GM12878 (cell line): ENCODE results near the gene PPM1E. TPM values are rescaled to one million over a fixed set of nuclear protein-coding genes. Genes with fewer than 3 reads are reported as not detected.
A peak's percentile ranks its signal among the peaks of the same experiment; 100 is the strongest.

Source experiments
- ATAC-seq: fragments of 200-7000 bp; cut with Tn5 transposase; 3 replicates; pipeline ENCODE4 v1.9.1; 2020; ENCODE audit warnings: mild to moderate bottlenecking, moderate library complexity
- BruUV-seq: library from RNA; stranded (reverse); fragments of 400-500 nt; replicated peaks from 2 replicates; lab custom pipeline; 2021; lab: Mats Ljungman, UMichigan
- CTCF ChIA-PET: fragments of 300-600 bp; sonication (Branson Sonifier 250); formaldehyde crosslinking; extraction: SDS; loops from one replicate; lab custom pipeline; 2021; ENCODE audit warnings: inconsistent platforms; lab: Yijun Ruan, JAX
- POLR2A ChIA-PET: fragments of 350-600 bp; formaldehyde crosslinking; extraction: SDS; loops from one replicate; lab custom pipeline; 2021; ENCODE audit warnings: inconsistent platforms; lab: Charles Lee
- RAD21 ChIA-PET: fragments of 300-600 bp; sonication (Branson Sonifier 250); formaldehyde crosslinking; loops from one replicate; lab custom pipeline; 2023; ENCODE audit warnings: antibody characterized with exemption; ENCODE audit not compliant: unreplicated experiment; lab: Charles Lee
- SMC1A ChIA-PET: fragments of 300-600 bp; sonication (Branson Sonifier 250); formaldehyde crosslinking; loops from one replicate; lab custom pipeline; 2023; ENCODE audit not compliant: unreplicated experiment, uncharacterized antibody; lab: Charles Lee
- DNase-seq: peaks from one replicate; pipeline ENCODE4 v3.0.0-alpha.2; 2011; ENCODE audit warnings: low read depth, low spot score
- FAIRE-seq: peaks from 3 replicates; lab custom pipeline; 2011; peaks lifted over from hg19 to GRCh38; lab: Jason Lieb, UNC
- H2AFZ ChIP-seq: 2 replicates; pipeline ENCODE4 v1.6.0; 2011; ENCODE audit warnings: low read depth, low read length, control low read depth; ENCODE audit not compliant: control insufficient read depth
- H3K27ac ChIP-seq: 2 replicates; pipeline ENCODE4 v1.5.1; 2011; ENCODE audit warnings: control low read depth; ENCODE audit not compliant: control insufficient read depth, insufficient read depth
- H3K27me3 ChIP-seq, 2 experiments: replicated peaks in 1 of 2; 2 replicates each; pipeline versions ENCODE4 v1.6.0 to v1.6.1; 2011; ENCODE audit warnings: low read length in 1 of 2; ENCODE audit not compliant: control insufficient read depth in 2 of 2, insufficient read depth in 2 of 2
- H3K36me3 ChIP-seq, 2 experiments: 2 replicates each; pipeline ENCODE4 v1.5.1; 2011; ENCODE audit warnings: low read length in 1 of 2; ENCODE audit not compliant: control insufficient read depth in 2 of 2, insufficient read depth in 2 of 2
- H3K4me1 ChIP-seq: 2 replicates; pipeline ENCODE4 v1.6.1; 2011; ENCODE audit warnings: mild to moderate bottlenecking, low read length, moderate library complexity, mixed read lengths; ENCODE audit not compliant: control insufficient read depth, insufficient read depth
- H3K4me2 ChIP-seq: 2 replicates; pipeline ENCODE4 v1.6.0; 2011; ENCODE audit warnings: control low read depth; ENCODE audit not compliant: control insufficient read depth, insufficient read depth
- H3K4me3 ChIP-seq: fragments of 200-600 bp; sonication (generic); 2 replicates; pipeline ENCODE4 v1.5.1; 2016
- H3K79me2 ChIP-seq: 2 replicates; pipeline ENCODE4 v1.6.0; 2011; ENCODE audit warnings: low read length; ENCODE audit not compliant: control insufficient read depth, insufficient read depth
- H3K9ac ChIP-seq: 2 replicates; pipeline ENCODE4 v1.8.0; 2011; ENCODE audit warnings: low read length, control low read depth, mixed read lengths; ENCODE audit not compliant: control insufficient read depth, insufficient read depth
- H3K9me3 ChIP-seq: replicated peaks from 3 replicates; pipeline ENCODE4 v1.5.1; 2011; ENCODE audit warnings: mild to moderate bottlenecking, low read length; ENCODE audit not compliant: control insufficient read depth, insufficient read depth
- H4K20me1 ChIP-seq: 2 replicates; pipeline ENCODE4 v1.6.0; 2011; ENCODE audit not compliant: control insufficient read depth, insufficient read depth
- BACH1 ChIP-seq: fragments of 450-650 bp; IDR thresholded peaks from 2 replicates; pipeline ENCODE4 v1.6.1; 2017; ENCODE audit warnings: mild to moderate bottlenecking, borderline replicate concordance
- BRCA1 ChIP-seq: IDR thresholded peaks from 2 replicates; pipeline ENCODE4 v1.6.1; 2011; ENCODE audit warnings: low read depth, low read length, improper control_type of control experiment
- ETV6 ChIP-seq, 2 experiments: fragments of 450-650 bp in 1 of 2; IDR thresholded peaks in 1 of 2; conservative IDR thresholded peaks in 1 of 2; 2 replicates each; pipeline ENCODE4 v1.6.1; 2014; ENCODE audit warnings: antibody characterized with exemption in 1 of 2, borderline replicate concordance in 1 of 2, low read depth in 1 of 2, mild to moderate bottlenecking in 1 of 2, moderate library complexity in 1 of 2
- GABPA ChIP-seq: IDR thresholded peaks from 2 replicates; pipeline ENCODE4 v1.6.1; 2014; ENCODE audit warnings: antibody characterized with exemption, low read depth, mild to moderate bottlenecking, inconsistent platforms
- MTA2 ChIP-seq: fragments of 450-650 bp; IDR thresholded peaks from 2 replicates; pipeline ENCODE4 v1.6.1; 2016; ENCODE audit warnings: low read depth, mild to moderate bottlenecking, moderate library complexity
- PAX8 ChIP-seq: fragments of 450-650 bp; IDR thresholded peaks from 2 replicates; pipeline ENCODE4 v1.6.1; 2017; ENCODE audit warnings: mild to moderate bottlenecking, moderate library complexity
- RUNX3 ChIP-seq: IDR thresholded peaks from 2 replicates; pipeline ENCODE4 v1.6.1; 2012; ENCODE audit warnings: low read length, inconsistent platforms
- SMAD5 ChIP-seq: IDR thresholded peaks from 2 replicates; pipeline ENCODE4 v1.6.1; 2016; ENCODE audit warnings: antibody characterized with exemption, low read depth
- WGBS: methylation state at CpG from one replicate; pipeline ENCODE4 v1.1.6; 2016; ENCODE audit warnings: low lambda C conversion rate; ENCODE audit not compliant: insufficient replicate concordance, insufficient coverage; ENCODE audit errors: missing lambda C conversion rate; 5-methylcytosine and 5-hydroxymethylcytosine counted together
- in situ Hi-C: fragments of 300-500 bp; cut with MboI; formaldehyde crosslinking; loops from 9 replicates; pipeline ENCODE4 v1.14.3; 2018; ENCODE audit warnings: mixed read lengths
- intact Hi-C: fragments of 100-400 bp; cut with micrococcal nuclease; formaldehyde crosslinking; loops from one replicate; pipeline ENCODE4 v1.14.2; 2022; ENCODE audit not compliant: unreplicated experiment
- polyA plus RNA-seq, 11 experiments: library from polyadenylated mRNA; depleted of rRNA in 4 of 11; unstranded in 6 of 11; stranded (reverse) in 5 of 11; fragments of >200 nt; fragmentation: Nextera tagmentation in 4 of 11; fragmentation: Illumina TruSeq in 1 of 11; extraction: Ambion mirVana in 4 of 11; extraction: Trizol in 1 of 11; gene quantifications; 1 replicate in 1 of 11; 2 replicates in 10 of 11; pipeline versions ENCODE4 v1.2.1 to v1.2.3, GENCODE V29; 2011 to 2016; ENCODE audit warnings: inconsistent platforms in 2 of 11, missing spikeins in 2 of 11, low read depth in 1 of 11
- total RNA-seq, 4 experiments: library from RNA; depleted of rRNA in 3 of 4; stranded (reverse); fragments of >200 nt in 3 of 4; fragmentation: Illumina TruSeq in 1 of 4; extraction: Trizol in 1 of 4; gene quantifications; 2 replicates each; pipeline versions ENCODE4 v1.2.1 to v1.2.3, GENCODE V29; 2013 to 2021
- TF ChIP-seq, protein P1 (sequence below): IDR thresholded peaks from 2 replicates; pipeline ENCODE4 v1.6.1; 2011; ENCODE audit warnings: borderline replicate concordance, low read depth, mild to moderate bottlenecking, moderate library complexity, mixed read lengths, low read length; ENCODE audit not compliant: insufficient read depth; ENCODE audit errors: extremely low read length
- TF ChIP-seq, protein P2 (sequence below): fragments of 450-650 bp; IDR thresholded peaks from 2 replicates; pipeline ENCODE4 v1.6.1; 2017; ENCODE audit warnings: mild to moderate bottlenecking, moderate library complexity

PPM1E gene
- total and polyA plus RNA-seq, 10 of the 15 experiments (the other 5 are each of a cell fraction or from before 2014, with no cell fraction given), result 0.07 to 0.28 (median 0.16) TPM

DNA sequence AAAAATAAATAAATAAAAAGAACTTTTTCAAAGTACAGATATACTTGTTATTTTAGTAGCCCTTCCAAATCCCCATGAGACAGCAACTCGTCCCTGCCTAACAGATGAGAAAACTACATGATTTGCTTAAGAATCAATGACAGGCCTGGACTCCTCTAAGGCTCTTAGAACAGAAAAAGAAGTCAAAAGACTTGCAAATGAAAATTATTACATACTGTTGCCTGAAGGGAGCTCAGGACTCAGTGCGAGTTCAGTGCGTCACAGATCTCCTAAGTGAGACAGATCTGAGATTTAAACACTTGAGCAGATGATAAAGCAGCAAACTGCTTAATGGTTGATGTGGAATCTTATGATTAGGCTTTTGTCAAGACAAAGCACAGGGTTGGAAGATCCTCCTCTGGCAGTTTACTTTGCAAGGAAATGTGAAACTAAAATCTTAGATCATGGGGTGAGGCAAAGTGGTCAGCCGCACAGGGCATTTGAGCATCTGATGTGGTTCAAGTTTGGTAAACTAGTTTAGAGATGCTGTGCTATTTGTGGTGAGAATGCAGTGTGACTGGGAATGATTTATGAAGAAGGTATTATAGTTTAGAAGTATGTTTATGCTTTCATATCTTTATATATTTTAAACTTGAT is 212.9 kb downstream of the PPM1E start:
- ATAC-seq, result peak; percentile 48
- intact Hi-C loops, result no loop called here
- H3K4me1 ChIP-seq, result no peaks in the 10 kb centered on the region; the same call in 1 of the 2 replicates
- BruUV-seq, result no TSS peak
- ChIA-PET RAD21 (interaction anchor here (1.0 to 1.6 kb wide), 5 partner anchors 23 to 450 kb away, joined by 3 to 8 read pairs (median 5); no protein-coding TSS in a partner anchor), POLR2A (interaction anchor here (1.2 kb wide), 3 partner anchors 8 to 338 kb away, joined by 3 to 5 read pairs (median 5); no protein-coding TSS in a partner anchor), SMC1A (interaction anchor here (1.0 to 2.6 kb wide), 8 partner anchors 8 to 391 kb away, joined by 3 to 10 read pairs (median 5); no protein-coding TSS in a partner anchor), CTCF (interaction anchor here (1.8 to 4.6 kb wide), 2 partner anchors 11 to 35 kb away, joined by 3 to 29 read pairs; no protein-coding TSS in a partner anchor)
- FAIRE-seq, result no peak
- no peak overlapping the region for H3K9ac ChIP-seq
- WGBS, result 85% methylated on average over 4 of the region's 4 CpGs
- H2AFZ ChIP-seq, result no peak overlapping the region
- no peak overlapping the region for H3K4me3 ChIP-seq
- no peak overlapping the region for H3K27ac ChIP-seq
- TF ChIP-seq RUNX3 (peak; percentile 20; the same call in 1 of the 2 replicates), PAX8 (no peak)
- no peaks in the 10 kb centered on the region for H3K79me2 ChIP-seq
- H3K4me2 ChIP-seq, result no peak overlapping the region
- no peaks in the 10 kb centered on the region for H3K36me3 ChIP-seq
- no peak for DNase-seq
- no peaks in the 10 kb centered on the region for H3K27me3 ChIP-seq
- H3K9me3 ChIP-seq, result no peaks in the 10 kb centered on the region
- no peaks in the 10 kb centered on the region for H4K20me1 ChIP-seq
- in situ Hi-C loops, result no loop called here

DNA sequence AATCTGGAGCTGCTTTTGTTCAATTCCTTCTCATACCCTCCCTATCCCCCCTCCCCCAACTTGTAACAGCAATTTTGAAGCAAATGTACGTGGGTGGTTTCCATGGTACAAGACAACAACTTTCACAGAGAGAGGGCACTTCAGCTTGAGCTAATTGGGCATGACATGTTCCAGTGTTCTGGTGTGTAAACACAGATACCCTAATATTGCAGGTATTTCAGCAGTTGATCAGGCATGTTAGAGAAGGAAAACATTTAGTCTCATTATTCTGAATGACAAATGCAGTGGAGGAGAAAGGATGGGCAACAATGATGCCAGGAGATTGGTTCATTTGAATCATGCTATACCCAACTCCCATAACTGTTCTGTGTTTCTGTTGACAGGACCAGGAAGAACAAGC is 213.5 kb downstream of the PPM1E start:
- FAIRE-seq, result no peak
- Histone ChIP-seq H3K4me1 (peaks cover 4% of the 10 kb centered on the region), H3K9me3 (no peaks in the 10 kb centered on the region), H4K20me1 (no peaks in the 10 kb centered on the region), H3K27me3 (no peaks in the 10 kb centered on the region), H3K9ac (no peak overlapping the region), H3K4me2 (no peak overlapping the region), H3K4me3 (no peak overlapping the region), H3K27ac (no peak overlapping the region), H2AFZ (no peak overlapping the region), H3K79me2 (no peaks in the 10 kb centered on the region), H3K36me3 (no peaks in the 10 kb centered on the region)
- ChIA-PET CTCF (interaction anchor here (1.8 to 4.6 kb wide), 2 partner anchors 11 to 34 kb away, joined by 3 to 29 read pairs; no protein-coding TSS in a partner anchor), RAD21 (interaction anchor here (0.7 to 1.5 kb wide), 5 partner anchors 9 to 35 kb away, joined by 3 to 8 read pairs (median 4); no protein-coding TSS in a partner anchor), SMC1A (interaction anchor here (0.6 to 2.6 kb wide), 9 partner anchors 9 to 392 kb away, joined by 3 to 10 read pairs (median 5); no protein-coding TSS in a partner anchor), POLR2A (interaction anchor here (1.2 to 1.3 kb wide), 4 partner anchors 9 to 338 kb away, joined by 3 to 5 read pairs (median 4); no protein-coding TSS in a partner anchor)
- DNase-seq, result no peak
- no TSS peak for BruUV-seq
- intact Hi-C loops (no loop called here), in situ Hi-C loops (no loop called here)
- ATAC-seq, result peak; percentile 83
- TF ChIP-seq ETV6 (conservative IDR thresholded peaks at IDR 0.05 in 1 of 2, IDR thresholded peaks at IDR 0.05 in 1 of 2; ENCODE audit: borderline replicate concordance in 1 of 2, low read depth in 1 of 2) (0 out of 4 replicates have a peak, but pooled peaks of 1 of the 2 experiments have one; percentile 11), BRCA1 (no peak), GABPA (no peak), BACH1 (no peak), SMAD5 (no peak), MTA2 (peak; percentile 41; the same call in 1 of the 2 replicates)
- TF ChIP-seq, protein P1, sequence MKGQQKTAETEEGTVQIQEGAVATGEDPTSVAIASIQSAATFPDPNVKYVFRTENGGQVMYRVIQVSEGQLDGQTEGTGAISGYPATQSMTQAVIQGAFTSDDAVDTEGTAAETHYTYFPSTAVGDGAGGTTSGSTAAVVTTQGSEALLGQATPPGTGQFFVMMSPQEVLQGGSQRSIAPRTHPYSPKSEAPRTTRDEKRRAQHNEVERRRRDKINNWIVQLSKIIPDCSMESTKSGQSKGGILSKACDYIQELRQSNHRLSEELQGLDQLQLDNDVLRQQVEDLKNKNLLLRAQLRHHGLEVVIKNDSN, result no peak
- TF ChIP-seq, protein P2, sequence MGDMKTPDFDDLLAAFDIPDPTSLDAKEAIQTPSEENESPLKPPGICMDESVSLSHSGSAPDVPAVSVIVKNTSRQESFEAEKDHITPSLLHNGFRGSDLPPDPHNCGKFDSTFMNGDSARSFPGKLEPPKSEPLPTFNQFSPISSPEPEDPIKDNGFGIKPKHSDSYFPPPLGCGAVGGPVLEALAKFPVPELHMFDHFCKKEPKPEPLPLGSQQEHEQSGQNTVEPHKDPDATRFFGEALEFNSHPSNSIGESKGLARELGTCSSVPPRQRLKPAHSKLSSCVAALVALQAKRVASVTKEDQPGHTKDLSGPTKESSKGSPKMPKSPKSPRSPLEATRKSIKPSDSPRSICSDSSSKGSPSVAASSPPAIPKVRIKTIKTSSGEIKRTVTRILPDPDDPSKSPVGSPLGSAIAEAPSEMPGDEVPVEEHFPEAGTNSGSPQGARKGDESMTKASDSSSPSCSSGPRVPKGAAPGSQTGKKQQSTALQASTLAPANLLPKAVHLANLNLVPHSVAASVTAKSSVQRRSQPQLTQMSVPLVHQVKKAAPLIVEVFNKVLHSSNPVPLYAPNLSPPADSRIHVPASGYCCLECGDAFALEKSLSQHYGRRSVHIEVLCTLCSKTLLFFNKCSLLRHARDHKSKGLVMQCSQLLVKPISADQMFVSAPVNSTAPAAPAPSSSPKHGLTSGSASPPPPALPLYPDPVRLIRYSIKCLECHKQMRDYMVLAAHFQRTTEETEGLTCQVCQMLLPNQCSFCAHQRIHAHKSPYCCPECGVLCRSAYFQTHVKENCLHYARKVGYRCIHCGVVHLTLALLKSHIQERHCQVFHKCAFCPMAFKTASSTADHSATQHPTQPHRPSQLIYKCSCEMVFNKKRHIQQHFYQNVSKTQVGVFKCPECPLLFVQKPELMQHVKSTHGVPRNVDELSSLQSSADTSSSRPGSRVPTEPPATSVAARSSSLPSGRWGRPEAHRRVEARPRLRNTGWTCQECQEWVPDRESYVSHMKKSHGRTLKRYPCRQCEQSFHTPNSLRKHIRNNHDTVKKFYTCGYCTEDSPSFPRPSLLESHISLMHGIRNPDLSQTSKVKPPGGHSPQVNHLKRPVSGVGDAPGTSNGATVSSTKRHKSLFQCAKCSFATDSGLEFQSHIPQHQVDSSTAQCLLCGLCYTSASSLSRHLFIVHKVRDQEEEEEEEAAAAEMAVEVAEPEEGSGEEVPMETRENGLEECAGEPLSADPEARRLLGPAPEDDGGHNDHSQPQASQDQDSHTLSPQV, result no peak
- 13% methylated on average over 1 of the region's 1 CpG for WGBS
